ENCODE results near the gene PPP1R12B. TPM values are rescaled to one million over a fixed set of nuclear protein-coding genes. Genes with fewer than 3 reads are reported as not detected.

PPP1R12B gene
- total RNA-seq, 1 donor from 2014 or later = 7.2 TPM

GRCh38 chr1:202317941-202318925 lies 30.3 kb upstream of the PPP1R12B start:
- H3K9me3 Mint-ChIP-seq (ENCODE audit: unreplicated experiment) = no peaks in the 10 kb centered on the region
- TF ChIP-seq CTCF (IDR thresholded peaks at IDR 0.05; ENCODE audit: unreplicated experiment) = no peak
- peaks cover 3% of the 10 kb centered on the region for H3K27me3 Mint-ChIP-seq (ENCODE audit: unreplicated experiment)

GRCh38 chr1:202319381-202320080 lies 29.0 kb upstream of the PPP1R12B start:
- no peak overlapping the region for H3K4me3 Mint-ChIP-seq (ENCODE audit: unreplicated experiment)
- peaks cover 3% of the 10 kb centered on the region for H3K27me3 Mint-ChIP-seq (ENCODE audit: unreplicated experiment)
- H3K9me3 Mint-ChIP-seq (ENCODE audit: unreplicated experiment) = no peaks in the 10 kb centered on the region
- no peak for TF ChIP-seq CTCF (IDR thresholded peaks at IDR 0.05; ENCODE audit: unreplicated experiment)
- H3K4me1 Mint-ChIP-seq (ENCODE audit: unreplicated experiment) = peaks cover 32% of the 10 kb centered on the region
- H3K27ac Mint-ChIP-seq (ENCODE audit: unreplicated experiment) = no peak overlapping the region
- H3K36me3 Mint-ChIP-seq (ENCODE audit: low read depth, unreplicated experiment) = no peaks in the 10 kb centered on the region
- DNase-seq (ENCODE audit: low spot score) = no peak

More at GRCh38 chr1:202317941-202318925, 30.3 kb upstream of the PPP1R12B start:
- H3K36me3 Mint-ChIP-seq (ENCODE audit: low read depth, unreplicated experiment) = no peaks in the 10 kb centered on the region
- DNase-seq (ENCODE audit: low spot score) = no peak
- no peak overlapping the region for H3K27ac Mint-ChIP-seq (ENCODE audit: unreplicated experiment)
- H3K4me3 Mint-ChIP-seq (ENCODE audit: unreplicated experiment) = no peak overlapping the region
- H3K4me1 Mint-ChIP-seq (ENCODE audit: unreplicated experiment) = peaks cover 23% of the 10 kb centered on the region

- peaks cover 3% of the 10 kb centered on the region for H3K27me3 Mint-ChIP-seq (ENCODE audit: unreplicated experiment)
Observed at GRCh38 chr1:202320081-202320405, 28.5 kb upstream of the PPP1R12B start.

GRCh38 chr1:202323731-202324130 lies 24.8 kb upstream of the PPP1R12B start:
- H3K36me3 Mint-ChIP-seq (ENCODE audit: low read depth, unreplicated experiment) = no peaks in the 10 kb centered on the region
- no peak overlapping the region for H3K27ac Mint-ChIP-seq (ENCODE audit: unreplicated experiment)
- no peak overlapping the region for H3K4me3 Mint-ChIP-seq (ENCODE audit: unreplicated experiment)
- no peak for DNase-seq (ENCODE audit: low spot score)
- TF ChIP-seq CTCF (IDR thresholded peaks at IDR 0.05; ENCODE audit: unreplicated experiment) = no peak
- peaks cover 6% of the 10 kb centered on the region for H3K27me3 Mint-ChIP-seq (ENCODE audit: unreplicated experiment)
- no peaks in the 10 kb centered on the region for H3K9me3 Mint-ChIP-seq (ENCODE audit: unreplicated experiment)
- H3K4me1 Mint-ChIP-seq (ENCODE audit: unreplicated experiment) = peaks cover 39% of the 10 kb centered on the region

More at GRCh38 chr1:202320081-202320405, 28.5 kb upstream of the PPP1R12B start:
- H3K9me3 Mint-ChIP-seq (ENCODE audit: unreplicated experiment) = no peaks in the 10 kb centered on the region
- no peak overlapping the region for H3K27ac Mint-ChIP-seq (ENCODE audit: unreplicated experiment)
- TF ChIP-seq CTCF (IDR thresholded peaks at IDR 0.05; ENCODE audit: unreplicated experiment) = no peak
- no peaks in the 10 kb centered on the region for H3K36me3 Mint-ChIP-seq (ENCODE audit: low read depth, unreplicated experiment)
- DNase-seq (ENCODE audit: low spot score) = no peak
- H3K4me1 Mint-ChIP-seq (ENCODE audit: unreplicated experiment) = peaks cover 35% of the 10 kb centered on the region
- H3K4me3 Mint-ChIP-seq (ENCODE audit: unreplicated experiment) = no peak overlapping the region
